HG02884 (cell line): ENCODE measurements around the gene FAM131C.

Experiments
- ATAC-seq: cut with Tn5 transposase; IDR thresholded peaks from one replicate; pipeline ENCODE4 v1.9.1; 2021; ENCODE audit warnings: mild to moderate bottlenecking, moderate library complexity; ENCODE audit not compliant: unreplicated experiment

Gene FAM131C, protein sequence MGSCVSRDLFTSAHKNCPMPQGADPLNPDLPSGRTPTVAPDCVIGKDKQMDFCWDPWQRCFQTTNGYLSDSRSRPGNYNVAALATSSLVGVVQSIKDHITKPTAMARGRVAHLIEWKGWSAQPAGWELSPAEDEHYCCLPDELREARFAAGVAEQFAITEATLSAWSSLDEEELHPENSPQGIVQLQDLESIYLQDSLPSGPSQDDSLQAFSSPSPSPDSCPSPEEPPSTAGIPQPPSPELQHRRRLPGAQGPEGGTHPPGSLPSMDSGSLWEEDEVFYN

DNA sequence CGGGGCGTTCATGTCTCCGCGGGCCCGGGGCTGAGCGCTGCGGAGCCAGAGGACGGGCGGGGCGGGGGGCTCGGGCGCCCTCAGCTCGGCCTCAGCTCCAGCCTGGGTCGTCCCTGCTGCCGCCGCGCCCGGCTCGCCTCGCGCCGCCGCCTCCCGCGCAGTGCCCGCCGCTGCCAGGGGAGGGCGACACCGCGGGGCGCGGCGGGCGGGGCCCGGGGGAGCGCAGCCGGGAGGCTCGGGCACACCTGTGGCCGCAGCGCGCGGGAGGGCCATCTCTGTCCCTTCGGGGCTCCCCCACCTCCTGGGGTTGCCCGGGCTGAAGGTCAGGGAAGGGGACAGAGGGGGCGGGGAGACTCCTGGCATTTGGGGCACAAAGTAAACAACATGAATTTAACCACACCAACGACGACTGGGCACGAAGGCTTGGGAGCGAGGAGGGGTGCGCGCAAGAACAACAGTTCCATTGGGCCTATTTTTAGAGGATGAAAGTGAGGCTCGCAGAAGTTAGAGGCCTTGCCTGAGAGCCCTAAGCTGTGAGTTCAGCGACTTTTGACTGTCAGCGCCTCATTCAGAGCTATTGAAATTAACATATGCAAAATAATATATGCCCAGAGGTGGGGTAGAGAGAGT, at the start of gene FAM131C:
TSS of gene FAM131C (minus strand) at position 162 of the 630 bp plus-strand sequence. CDS start 209 bp downstream, outside the sequence.
- ATAC-seq = no peak

DNA sequence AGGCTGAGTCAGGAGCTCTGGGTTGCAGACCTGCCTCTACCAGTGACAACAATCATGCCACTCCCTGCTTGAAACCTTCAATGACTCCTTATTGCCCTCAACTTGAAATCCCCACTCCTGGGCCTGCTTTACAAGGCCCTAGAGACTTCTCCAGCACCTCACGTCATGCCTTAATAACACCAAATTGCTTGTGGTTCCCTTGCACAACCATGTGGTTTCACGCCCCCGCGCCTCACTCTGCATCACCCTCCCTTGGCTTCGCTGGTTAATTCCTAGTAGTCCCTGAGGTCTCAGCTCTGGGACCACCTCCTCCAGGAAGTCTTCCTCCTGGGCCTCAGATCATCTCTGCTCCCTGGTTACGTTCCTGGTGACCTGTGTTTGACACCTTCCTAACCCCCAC, 49.5 kb upstream of the FAM131C start:
- ATAC-seq = no peak

DNA sequence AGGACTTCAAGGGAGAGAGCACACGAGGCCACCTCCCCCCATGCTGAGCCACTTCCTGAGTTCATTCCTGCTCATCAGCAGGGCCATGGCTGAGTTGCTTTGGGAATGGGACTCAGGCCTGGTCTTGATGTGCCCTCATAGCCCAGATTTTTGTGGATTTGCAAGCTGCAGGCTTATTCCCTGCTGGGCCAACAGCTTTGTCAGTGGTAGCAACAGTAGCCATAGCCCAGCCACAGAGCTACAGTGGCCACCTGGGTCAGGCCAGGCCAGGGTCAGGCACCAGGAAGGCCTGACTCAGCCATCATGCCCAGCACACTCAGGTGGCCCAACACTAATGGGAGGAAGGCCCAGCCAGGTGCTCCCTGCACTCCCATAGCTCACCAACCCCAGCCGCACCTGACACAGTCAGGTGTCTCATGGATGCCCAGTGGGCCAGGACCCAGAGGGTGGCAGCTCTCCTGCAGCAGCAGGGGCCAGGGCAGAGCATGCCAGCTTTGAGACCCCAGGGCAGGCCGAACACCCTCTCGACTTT, 49.0 kb upstream of the FAM131C start:
- no peak for ATAC-seq

DNA sequence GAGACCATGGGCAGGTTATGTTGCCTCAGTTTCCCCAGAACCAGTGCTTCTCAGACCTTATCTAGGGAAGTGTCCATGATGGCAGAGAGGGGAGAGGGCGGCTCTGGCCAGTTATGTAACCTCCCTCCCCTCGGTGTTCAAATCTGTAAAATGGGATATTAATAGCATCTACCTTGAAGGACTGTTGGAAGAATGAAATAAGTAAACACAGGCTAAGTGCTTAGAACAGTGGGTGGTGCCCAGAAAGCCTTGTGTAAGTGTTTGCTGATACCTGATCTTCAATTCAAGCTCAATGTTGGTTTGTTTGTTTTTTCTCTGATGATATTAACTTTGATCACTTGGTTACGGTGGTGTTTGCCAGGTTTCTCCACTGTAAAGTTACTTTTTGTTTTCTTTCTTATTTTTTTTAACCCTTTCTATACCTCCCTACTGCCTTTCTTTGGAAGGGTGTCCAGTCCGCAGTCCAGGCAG, 47.5 kb upstream of the FAM131C start:
- no peak for ATAC-seq

GRCh38 chr1:16120407-16120806, 47.0 kb upstream of the FAM131C start:
- ATAC-seq = no peak

DNA sequence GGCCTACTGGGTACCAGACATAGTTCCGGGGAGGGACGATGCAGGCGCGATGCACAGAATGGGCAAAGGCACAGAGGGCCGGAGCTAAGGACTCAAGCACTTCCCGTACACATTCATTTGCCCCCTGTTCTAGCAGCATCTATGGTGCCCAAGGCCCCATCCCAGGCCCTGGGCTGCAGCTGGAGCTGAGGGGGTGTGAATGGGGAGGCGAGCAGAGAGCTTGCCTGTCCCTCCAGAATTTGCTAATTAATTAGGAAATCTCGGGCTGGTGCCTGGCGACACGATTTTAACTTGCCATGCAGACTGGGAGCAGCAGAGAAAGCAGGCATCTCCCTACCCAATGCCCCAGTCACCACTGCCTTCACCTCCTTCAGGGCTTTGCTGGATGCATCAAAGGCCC, 46.5 kb upstream of the FAM131C start:
- no peak for ATAC-seq

GRCh38 chr1:16119504-16119903, 46.1 kb upstream of the FAM131C start:
- no peak for ATAC-seq

DNA sequence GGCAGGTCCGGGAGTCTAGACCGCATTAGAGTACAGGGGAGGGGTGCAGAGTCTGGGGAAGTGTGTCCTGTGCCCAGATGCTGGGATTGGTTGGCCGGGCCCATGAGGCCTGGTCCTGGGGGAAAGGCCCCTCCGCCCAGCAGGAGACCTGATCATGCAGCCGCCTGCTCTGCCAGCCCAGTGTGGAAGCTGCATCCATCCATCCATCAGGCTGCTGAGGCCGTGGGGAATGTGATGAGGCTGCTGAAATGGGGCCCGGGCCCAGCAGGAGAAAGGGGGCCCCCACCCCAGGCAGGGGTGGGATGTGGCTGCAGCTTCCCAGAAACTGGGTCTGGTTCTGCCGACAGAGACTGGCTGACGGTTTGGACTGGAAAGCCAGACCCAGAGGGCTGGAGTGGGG, 45.3 kb upstream of the FAM131C start:
- ATAC-seq = no peak

DNA sequence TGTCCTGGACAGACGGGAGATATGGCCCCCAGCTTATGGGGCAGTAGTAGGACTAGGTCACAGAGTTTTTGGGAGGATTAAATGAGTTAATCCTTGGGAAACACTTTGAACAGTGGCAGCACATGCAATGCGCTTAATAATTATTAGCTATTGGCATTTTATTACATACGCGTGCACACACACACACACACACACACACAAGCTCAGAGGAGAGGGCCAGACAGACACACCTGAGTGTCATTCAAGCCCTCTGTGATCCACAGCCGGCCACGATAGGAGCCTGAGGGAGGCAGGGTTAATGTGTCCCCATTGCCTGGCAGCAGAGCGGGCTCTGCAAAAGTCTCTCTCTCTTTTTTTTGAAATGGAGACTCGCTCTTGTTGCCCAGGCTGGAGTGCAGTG, 44.5 kb upstream of the FAM131C start:
- ATAC-seq = no peak

- no peak for ATAC-seq
Measured at GRCh38 chr1:16117369-16117768, 43.9 kb upstream of the FAM131C start.

DNA sequence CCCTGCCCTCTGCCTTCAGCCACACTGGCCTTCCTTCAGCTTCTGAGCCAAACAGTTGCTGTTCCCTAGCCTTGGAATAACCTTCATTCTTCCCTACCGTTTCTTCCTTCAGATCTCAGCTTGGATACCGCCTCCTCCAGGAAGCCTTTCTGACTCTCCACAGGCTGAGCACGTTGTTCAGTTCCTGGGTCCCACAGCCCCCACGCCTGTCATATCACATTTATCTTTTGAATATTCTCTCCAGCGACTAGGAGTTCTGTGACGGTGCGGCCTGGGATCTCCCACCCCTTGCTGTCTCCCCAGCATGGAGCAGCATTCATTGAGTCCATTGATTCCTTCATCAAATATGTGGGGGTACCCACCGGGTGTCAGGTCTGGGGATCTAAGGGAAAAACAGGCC, 43.2 kb upstream of the FAM131C start:
- no peak for ATAC-seq

DNA sequence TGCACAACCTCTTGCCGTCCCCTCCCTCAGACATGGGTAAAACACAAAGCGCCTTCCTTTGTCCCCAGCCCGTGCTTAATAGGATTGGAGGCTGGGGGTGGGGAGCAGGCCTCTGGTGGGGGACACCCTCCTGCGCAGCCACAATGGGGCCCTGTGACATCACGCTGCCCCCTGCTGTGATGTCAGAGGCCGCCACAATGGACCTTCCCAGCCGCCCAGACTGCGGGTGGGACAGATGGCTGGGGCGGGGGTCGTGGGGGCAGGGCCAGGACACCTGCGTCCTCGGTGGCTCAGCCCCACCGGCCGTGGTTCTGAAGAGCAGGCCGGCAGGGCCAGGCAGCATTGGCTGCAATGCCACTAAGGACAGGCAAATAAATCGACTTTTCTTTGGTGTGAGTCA, 42.6 kb upstream of the FAM131C start:
- ATAC-seq = no peak

DNA sequence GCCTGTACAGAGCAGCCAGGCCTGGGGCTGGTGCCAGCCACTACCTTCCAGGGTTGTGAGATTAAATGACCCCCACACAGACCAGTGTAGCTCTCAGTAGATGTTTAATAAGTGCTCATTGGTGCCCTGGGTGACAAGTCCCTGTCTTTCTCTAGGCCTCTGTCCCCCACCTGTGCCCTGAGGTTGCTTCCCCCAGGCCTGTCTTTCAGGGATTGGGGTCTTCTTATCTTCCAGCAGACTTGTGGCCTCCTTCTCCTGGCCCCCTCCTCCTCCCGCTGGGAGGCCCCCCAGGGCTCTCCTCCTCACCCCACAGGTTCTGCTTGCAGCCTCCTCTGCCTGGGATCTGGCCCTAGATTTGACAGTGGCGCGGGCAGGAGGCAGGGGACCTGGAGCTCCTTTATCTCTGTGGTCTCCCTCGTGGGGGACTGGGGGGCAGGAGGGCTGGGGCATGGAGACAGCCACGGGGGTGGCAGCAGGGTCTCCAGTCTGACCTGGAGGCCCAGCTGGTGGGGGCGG, 42.1 kb upstream of the FAM131C start:
- ATAC-seq = no peak

DNA sequence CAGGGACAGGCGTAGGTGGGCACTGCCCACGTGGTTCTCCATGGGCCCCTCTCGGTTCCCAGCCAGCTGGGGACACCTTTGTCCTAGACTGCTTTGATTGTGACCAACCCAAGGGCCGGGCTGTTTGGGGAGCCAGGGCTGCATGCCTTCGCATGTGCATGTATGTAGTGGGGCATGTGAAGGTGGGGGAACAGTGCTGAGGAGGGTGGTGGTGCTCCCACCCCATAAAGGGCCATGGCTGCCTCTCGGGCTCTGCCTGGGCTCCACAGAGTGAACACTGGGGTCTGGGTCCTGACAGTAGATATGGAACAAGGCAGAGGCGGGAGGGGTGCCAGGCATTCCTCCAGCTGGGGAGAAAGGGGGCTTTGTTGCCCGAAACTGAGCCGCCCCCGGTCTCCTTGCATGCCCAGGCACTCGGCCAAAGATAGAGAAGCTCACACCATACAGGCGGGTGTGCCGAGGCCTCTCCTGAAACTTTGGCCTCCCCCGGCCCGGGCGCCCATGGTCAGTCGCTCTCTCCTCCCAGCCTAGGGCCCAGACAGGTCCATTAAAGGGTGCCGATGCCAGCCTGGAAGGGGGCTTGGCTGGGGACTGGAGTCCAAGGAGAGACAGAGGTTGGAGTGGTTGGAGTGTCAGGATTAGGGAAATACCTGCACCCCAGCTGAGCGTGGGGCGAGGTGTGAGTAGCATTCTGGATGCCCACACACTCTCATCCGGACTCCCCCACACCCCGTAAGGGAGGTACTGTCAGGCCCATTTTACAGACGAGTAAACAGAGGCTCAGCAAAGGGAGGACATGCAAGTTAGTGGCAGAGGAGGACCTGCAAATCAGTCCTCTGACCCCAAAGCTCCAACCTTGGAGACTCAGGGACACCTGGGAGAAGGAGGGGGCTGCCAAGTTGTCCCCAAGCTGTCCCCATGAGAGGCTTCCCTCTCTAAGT, 41.3 kb upstream of the FAM131C start:
- no peak for ATAC-seq

DNA sequence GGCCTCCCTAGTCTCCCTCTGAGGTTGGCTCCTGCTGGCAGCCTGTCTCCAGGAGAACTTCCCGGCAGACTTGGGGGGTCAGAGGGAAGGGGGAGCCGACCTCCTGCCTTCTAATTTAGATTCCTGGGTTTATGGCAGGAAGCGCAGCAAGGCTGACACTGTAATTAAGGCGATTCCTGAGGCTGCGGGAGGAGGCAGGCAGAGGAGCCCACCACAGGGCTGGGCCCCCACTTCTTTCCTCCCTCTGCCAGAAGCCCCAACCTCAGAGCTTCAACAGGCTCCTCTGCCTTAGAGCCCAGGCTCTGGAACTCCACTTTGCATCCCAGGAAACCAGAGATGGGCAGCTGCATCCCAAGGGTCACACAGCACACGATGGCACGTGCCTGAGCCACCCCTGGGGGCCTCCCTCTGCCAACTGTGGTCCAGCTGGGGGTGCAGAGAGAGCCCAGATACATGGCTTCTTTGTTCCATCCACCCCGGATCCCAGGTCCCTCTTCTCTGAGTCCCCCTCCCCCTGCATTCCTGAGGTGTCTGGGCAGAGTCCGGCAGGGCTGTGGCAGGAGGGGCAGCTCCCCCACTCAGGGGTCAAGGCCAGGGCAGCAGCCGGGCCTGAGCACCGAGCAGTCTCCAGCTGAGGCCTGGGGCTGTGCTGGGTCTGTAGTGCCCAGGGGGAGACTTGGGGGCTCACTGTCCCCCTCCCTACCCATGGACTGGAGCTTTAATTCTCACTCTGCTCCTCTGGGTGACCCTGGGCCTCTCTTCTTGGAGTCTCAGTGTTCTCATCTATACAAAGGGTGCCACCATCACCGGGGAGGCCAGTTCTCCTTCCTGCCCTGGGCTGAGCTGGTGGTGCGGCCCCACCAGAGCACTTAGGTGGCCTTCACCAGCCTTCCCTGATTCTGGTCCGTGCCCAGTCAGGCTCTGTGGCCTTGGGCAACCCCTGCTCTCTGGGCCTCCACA, 39.4 kb upstream of the FAM131C start:
- no peak for ATAC-seq

DNA sequence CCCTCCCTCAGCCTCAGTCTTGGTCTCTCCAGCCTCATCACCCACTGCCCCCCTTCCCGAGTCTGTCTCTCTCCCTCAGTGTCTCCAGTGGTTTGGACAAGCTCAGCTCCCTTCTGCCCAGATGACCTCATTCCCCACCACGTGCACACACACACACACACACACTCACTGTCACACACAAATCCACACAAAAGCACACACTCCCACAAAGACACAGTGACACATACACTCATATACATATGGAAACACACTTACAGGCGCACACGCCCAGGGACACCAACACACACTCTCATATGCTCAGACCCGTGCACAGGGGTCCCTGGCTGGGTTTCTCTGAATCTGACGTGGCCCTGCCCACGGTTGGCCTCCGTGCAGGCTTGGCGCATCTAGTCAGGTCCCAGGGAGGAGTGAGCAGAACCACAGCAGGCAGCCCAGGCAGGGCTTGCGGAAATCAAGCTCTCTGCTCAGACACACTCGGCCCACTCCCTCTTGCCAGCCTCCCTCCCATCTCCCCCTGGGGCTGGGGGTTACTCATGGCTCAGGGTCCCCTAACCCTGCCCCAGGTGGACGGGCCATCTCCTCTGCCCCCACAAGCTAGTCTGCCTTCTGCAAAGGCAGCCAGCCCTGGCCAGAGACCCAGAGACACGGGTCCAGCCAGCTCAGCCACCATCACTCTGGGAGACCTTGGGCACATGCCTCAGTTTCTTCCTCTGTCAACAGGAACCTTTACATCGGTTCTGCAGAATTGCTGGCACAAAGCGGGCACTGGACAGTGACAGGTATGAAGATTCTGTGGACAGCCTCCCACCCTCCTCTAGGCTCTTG, 38.5 kb upstream of the FAM131C start:
- ATAC-seq = no peak

- ATAC-seq = no peak
Measured at GRCh38 chr1:16110884-16111283, 37.4 kb upstream of the FAM131C start.

DNA sequence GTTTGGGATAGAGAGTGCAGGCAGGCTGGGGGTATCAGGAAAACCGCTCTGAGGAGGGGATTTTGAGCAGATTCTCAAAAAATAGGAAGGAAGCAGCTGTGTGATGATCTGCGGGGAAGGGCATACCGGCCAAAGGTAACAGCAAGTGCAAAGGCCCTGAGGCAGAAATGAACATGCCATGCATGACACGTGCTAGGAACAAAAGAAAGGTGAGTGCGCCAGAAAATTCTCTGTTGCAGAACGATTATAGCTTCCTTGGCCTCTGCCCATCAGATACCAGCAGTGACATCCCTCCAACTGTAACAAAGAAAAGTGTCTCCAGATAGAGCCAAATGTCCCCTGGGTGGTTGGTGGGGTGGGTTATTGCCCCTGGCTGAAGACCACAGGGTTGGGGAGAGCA, 37.0 kb upstream of the FAM131C start:
- no peak for ATAC-seq

- no peak for ATAC-seq
Measured at GRCh38 chr1:16109571-16109970, 36.1 kb upstream of the FAM131C start.
